DMS53 (cell line): ENCODE data around the gene ZDHHC19.
"Not testable (repeated sequence)": the region's sequence is repeated elsewhere in the genome, so short reads cannot be mapped to it uniquely, and the experiment has no call there.

Experiments used
- DNase-seq: peaks from one replicate; lab custom pipeline; 2025; lab: John Stamatoyannopoulos, UW

ZDHHC19 gene

GRCh38 chr3:196210673-196211556 is at the start of gene ZDHHC19:
Gene ZDHHC19 (minus strand): TSS chr3:196211400. CDS start chr3:196211315, 85 bp downstream.
- DNase-seq, result no peak

- DNase-seq, result no peak
Observed at GRCh38 chr3:196260784-196261183, 49.6 kb upstream of the ZDHHC19 start.

- DNase-seq, result no peak
Observed at GRCh38 chr3:196255776-196256175, 44.6 kb upstream of the ZDHHC19 start.

GRCh38 chr3:196254376-196255283 is 43.4 kb upstream of the ZDHHC19 start:
- DNase-seq, result no peak

- DNase-seq, result no peak
Observed at GRCh38 chr3:196251918-196252317, 40.7 kb upstream of the ZDHHC19 start.

GRCh38 chr3:196246612-196247308 is 35.6 kb upstream of the ZDHHC19 start:
- no peak for DNase-seq

- not testable (repeated sequence) for DNase-seq
Observed at GRCh38 chr3:196244166-196244565, 33.0 kb upstream of the ZDHHC19 start.

- no peak for DNase-seq
Observed at GRCh38 chr3:196241704-196242103, 30.5 kb upstream of the ZDHHC19 start.

GRCh38 chr3:196240424-196240823 is 29.2 kb upstream of the ZDHHC19 start:
- DNase-seq, result no peak

- DNase-seq, result no peak
Observed at GRCh38 chr3:196238612-196239560, 27.7 kb upstream of the ZDHHC19 start.

- DNase-seq, result no peak
Observed at GRCh38 chr3:196237203-196237602, 26.0 kb upstream of the ZDHHC19 start.

GRCh38 chr3:196236223-196236622 is 25.0 kb upstream of the ZDHHC19 start:
- no peak for DNase-seq

GRCh38 chr3:196235452-196236122 is 24.4 kb upstream of the ZDHHC19 start:
- no peak for DNase-seq

- DNase-seq, result no peak
Observed at GRCh38 chr3:196232882-196233251, 21.7 kb upstream of the ZDHHC19 start.

- DNase-seq, result no peak
Observed at GRCh38 chr3:196232154-196232881, 21.1 kb upstream of the ZDHHC19 start.

- DNase-seq, result no peak
Observed at GRCh38 chr3:196227629-196228493, 16.7 kb upstream of the ZDHHC19 start.

GRCh38 chr3:196227121-196227561 is 15.9 kb upstream of the ZDHHC19 start:
- no peak for DNase-seq

- no peak for DNase-seq
Observed at GRCh38 chr3:196225763-196226364, 14.7 kb upstream of the ZDHHC19 start.
